GM12864 (cell line): ENCODE data around the gene SH3PXD2A.

Experiments
- DNase-seq: peaks from one replicate; pipeline ENCODE4 v3.0.0-alpha.2; 2011; ENCODE audit warnings: low read depth
- H3K4me3 ChIP-seq: 2 replicates; pipeline ENCODE4 v1.5.1; 2011; ENCODE audit warnings: mild to moderate bottlenecking, low read depth, low read length, control low read depth
- CTCF ChIP-seq: IDR thresholded peaks from 2 replicates; pipeline ENCODE4 v1.5.1; 2011; ENCODE audit warnings: low read depth, mild to moderate bottlenecking, moderate library complexity, low read length, control low read depth, inconsistent platforms; ENCODE audit errors: missing control alignments

SH3PXD2A gene

DNA sequence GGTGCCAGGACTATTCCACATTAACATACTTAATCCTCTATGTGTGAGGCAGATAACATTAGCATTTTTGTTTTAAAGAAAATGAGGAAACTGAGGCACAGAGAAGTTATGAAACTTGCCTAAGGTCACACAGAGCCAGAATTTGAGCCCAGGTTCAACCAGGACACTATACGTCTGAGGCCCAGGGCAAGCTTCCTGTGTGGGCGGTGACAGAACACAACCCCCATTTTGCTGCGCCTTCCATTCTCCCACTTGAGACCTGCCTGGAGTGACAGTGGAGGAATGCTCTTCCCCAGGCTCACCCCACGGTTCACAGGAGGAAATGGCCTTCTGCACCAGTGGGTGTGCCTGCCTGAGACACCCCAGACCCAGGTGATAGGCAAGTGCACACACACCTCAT lies 164.1 kb downstream of the SH3PXD2A start:
- DNase-seq = no peak
- H3K4me3 ChIP-seq = peak overlapping the region; percentile 67
- TF ChIP-seq CTCF = no peak

DNA sequence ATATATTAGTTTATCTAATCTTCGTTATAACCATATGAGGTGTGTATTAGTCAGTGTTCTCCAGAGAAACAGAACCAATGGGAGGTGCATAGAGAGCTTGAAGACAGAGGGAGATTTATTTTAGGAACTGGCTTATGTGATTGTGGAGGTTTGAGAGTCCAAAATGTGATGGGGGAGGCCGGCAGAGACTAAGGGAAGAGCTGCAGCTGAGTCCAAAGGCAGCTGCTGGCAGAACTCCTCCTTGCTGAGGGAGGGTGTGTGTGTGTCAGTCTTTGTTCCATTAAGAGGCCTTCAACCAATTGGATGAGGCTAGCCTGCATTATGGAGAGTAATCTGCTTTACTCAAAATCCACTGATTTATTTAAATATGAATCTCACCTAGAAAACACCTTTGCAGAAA lies 165.1 kb downstream of the SH3PXD2A start:
- no peak for TF ChIP-seq CTCF
- DNase-seq = no peak
- H3K4me3 ChIP-seq = no peak overlapping the region

DNA sequence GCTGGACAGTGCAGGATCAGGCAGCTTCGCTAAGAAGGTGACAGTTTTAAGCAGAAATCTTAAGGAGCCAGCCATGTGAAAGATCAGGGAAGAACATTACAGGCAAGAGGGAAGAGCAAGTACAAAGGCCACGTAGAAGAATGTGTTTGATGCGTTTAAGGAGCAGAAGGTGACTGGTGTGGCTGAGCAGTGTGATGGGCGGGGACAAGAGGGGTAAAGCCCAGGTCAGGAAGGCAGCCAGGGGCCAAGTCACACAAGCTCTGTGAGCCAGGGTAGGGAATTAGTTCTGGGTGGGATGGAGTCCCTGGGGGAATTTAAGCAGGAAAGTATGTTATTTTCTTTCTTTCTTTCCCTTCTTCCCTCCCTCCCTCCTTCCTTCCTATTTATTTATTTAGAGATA lies 166.9 kb downstream of the SH3PXD2A start:
- DNase-seq = no peak
- TF ChIP-seq CTCF = no peak
- H3K4me3 ChIP-seq = no peak overlapping the region

- DNase-seq = no peak
- no peak overlapping the region for H3K4me3 ChIP-seq
- TF ChIP-seq CTCF = no peak
Measured at GRCh38 chr10:103687718-103688117, 167.7 kb downstream of the SH3PXD2A start.

- TF ChIP-seq CTCF = no peak
- no peak overlapping the region for H3K4me3 ChIP-seq
- no peak for DNase-seq
Measured at GRCh38 chr10:103687172-103687571, 168.2 kb downstream of the SH3PXD2A start.

GRCh38 chr10:103685880-103686669 lies 169.3 kb downstream of the SH3PXD2A start:
- peak; percentile 99 for TF ChIP-seq CTCF
- DNase-seq = no peak
- no peak overlapping the region for H3K4me3 ChIP-seq

- DNase-seq = no peak
- TF ChIP-seq CTCF = no peak
- no peak overlapping the region for H3K4me3 ChIP-seq
Measured at GRCh38 chr10:103683851-103684250, 171.5 kb downstream of the SH3PXD2A start.
